ENCODE measurements around the gene IGSF22.

The IGSF22 gene

DNA sequence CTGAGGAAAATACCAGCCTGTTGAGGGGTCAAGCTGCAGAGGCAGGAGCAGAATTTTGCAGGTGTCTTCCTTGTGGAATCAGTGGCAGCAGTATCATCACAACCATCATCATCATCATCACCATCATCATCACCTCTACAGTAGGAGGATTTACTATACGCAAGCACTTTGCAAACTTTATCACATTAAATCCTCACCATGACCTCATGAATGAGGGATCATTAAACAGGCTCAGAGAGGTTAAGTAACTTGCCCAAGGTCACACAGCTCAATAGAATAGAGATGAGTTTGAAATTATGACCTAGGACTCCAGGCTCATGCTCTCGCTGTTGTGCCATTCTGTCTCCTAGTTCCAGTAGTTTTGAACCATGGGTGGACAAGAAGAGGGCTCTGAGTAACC lies 40.0 kb upstream of the IGSF22 start:
- no peaks in the 10 kb centered on the region for H3K9me3 ChIP-seq
- no peaks in the 10 kb centered on the region for H3K4me1 ChIP-seq
- no peak overlapping the region for H3K27ac ChIP-seq
- no peak for DNase-seq
- intact Hi-C loops (cut with DNase I; ENCODE audit: low total_unique reads), result no loop called here
- no peak overlapping the region for H3K4me3 ChIP-seq
- TF ChIP-seq, protein P1, sequence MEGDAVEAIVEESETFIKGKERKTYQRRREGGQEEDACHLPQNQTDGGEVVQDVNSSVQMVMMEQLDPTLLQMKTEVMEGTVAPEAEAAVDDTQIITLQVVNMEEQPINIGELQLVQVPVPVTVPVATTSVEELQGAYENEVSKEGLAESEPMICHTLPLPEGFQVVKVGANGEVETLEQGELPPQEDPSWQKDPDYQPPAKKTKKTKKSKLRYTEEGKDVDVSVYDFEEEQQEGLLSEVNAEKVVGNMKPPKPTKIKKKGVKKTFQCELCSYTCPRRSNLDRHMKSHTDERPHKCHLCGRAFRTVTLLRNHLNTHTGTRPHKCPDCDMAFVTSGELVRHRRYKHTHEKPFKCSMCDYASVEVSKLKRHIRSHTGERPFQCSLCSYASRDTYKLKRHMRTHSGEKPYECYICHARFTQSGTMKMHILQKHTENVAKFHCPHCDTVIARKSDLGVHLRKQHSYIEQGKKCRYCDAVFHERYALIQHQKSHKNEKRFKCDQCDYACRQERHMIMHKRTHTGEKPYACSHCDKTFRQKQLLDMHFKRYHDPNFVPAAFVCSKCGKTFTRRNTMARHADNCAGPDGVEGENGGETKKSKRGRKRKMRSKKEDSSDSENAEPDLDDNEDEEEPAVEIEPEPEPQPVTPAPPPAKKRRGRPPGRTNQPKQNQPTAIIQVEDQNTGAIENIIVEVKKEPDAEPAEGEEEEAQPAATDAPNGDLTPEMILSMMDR (IDR thresholded peaks at IDR 0.05), result no peak
- no peaks in the 10 kb centered on the region for H3K27me3 ChIP-seq
- H3K36me3 ChIP-seq, result no peaks in the 10 kb centered on the region

DNA sequence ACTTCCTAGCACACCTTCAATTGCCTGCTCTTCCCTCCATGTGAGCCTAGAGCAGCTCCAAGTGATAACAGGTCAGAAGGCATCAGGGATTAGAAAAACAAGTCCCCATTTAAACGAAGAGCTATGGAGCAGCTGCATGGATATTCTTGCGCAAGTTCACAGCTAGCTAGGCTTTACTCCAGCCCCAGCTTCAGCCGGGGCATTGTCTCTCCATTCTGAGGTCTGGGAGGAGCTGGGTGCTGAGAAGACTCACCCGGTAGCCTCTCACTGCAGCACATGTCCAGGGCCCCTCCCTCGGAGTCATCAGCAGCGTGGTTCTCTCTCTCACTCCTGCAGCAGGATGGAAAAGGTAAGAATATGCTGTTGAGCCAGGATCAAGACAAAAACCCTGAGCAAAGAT lies 39.6 kb upstream of the IGSF22 start:
- no peak for DNase-seq
- TF ChIP-seq, protein P1 (IDR thresholded peaks at IDR 0.05), result no peak
- Histone ChIP-seq H3K36me3 (no peaks in the 10 kb centered on the region), H3K4me3 (no peak overlapping the region), H3K27ac (no peak overlapping the region), H3K27me3 (no peaks in the 10 kb centered on the region), H3K4me1 (no peaks in the 10 kb centered on the region), H3K9me3 (no peaks in the 10 kb centered on the region)
- intact Hi-C loops (cut with DNase I; ENCODE audit: low total_unique reads), result no loop called here

DNA sequence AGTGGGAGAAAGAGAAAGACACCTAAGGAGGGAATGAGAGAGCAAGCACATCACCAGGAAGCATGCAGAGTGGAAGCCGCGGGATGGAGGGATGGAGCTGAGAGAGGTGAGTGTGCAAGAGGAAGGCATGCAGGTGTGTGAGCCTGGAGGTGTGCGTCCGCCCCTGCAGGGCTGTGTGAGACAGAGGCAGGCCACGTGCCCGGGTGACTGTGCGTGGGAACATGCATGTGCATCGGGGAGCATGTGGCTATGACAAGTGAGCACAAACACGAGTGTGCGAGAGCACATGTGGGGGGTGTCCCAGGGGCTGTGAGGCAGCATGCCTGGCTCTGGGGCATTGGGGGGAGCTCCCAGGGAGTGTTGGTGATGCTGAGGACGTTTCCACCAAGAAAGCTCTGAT lies 35.8 kb upstream of the IGSF22 start:
- no peak overlapping the region for H3K27ac ChIP-seq
- intact Hi-C loops (cut with DNase I; ENCODE audit: low total_unique reads), result no loop called here
- H3K9me3 ChIP-seq, result no peaks in the 10 kb centered on the region
- H3K36me3 ChIP-seq, result no peaks in the 10 kb centered on the region
- TF ChIP-seq, protein P1 (IDR thresholded peaks at IDR 0.05), result no peak
- DNase-seq, result no peak
- no peaks in the 10 kb centered on the region for H3K27me3 ChIP-seq
- H3K4me3 ChIP-seq, result no peak overlapping the region
- H3K4me1 ChIP-seq, result no peaks in the 10 kb centered on the region

DNA sequence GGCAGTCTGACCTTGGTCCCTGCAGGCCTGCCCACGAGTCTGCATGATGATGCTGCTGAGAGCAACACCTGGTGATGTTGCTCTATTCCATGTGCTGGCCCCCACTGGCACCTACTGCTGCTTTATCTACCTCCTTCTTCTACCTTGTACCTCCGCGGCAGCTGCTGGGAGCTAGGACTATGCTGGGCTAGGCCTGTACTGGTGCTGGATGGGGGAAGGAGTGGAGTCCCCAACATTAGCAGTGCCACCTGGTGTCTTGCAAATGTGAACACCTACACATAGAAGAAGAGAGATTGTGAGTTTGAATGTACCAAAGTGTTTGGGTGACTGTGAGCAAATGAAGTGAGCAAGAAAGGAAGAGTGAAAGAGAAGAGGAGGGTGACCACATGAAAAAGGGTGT lies 35.2 kb upstream of the IGSF22 start:
- H3K27ac ChIP-seq, result no peak overlapping the region
- H3K36me3 ChIP-seq, result no peaks in the 10 kb centered on the region
- TF ChIP-seq, protein P1 (IDR thresholded peaks at IDR 0.05), result no peak
- no peak for DNase-seq
- intact Hi-C loops (cut with DNase I; ENCODE audit: low total_unique reads), result no loop called here
- no peak overlapping the region for H3K4me3 ChIP-seq
- no peaks in the 10 kb centered on the region for H3K9me3 ChIP-seq
- no peaks in the 10 kb centered on the region for H3K4me1 ChIP-seq
- H3K27me3 ChIP-seq, result no peaks in the 10 kb centered on the region

DNA sequence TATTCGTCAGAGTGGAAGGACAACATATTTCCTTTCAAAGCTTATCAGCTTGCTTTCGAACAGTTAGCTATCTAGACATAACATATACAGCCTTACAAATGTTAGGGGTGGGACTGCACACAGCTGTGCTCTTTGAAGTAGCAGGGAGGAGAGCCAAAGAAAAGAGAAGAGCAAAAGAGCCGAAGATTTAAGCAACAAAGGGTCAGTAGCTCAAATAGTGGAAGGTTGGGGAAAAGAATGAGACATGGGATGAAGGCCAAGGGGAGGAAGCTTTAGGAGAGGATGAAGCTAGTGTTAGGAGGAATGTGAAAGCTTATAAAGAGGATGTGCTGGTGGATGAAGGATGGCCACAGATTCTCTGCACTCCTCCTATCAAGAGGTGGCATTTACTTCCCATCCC lies 31.8 kb upstream of the IGSF22 start:
- Histone ChIP-seq H3K27me3 (peaks cover 0 to 2% of the 10 kb centered on the region in 2 donors), H3K4me1 (no peaks in the 10 kb centered on the region), H3K9me3 (no peaks in the 10 kb centered on the region), H3K4me3 (no peak overlapping the region), H3K36me3 (no peaks in the 10 kb centered on the region), H3K27ac (no peak overlapping the region)
- intact Hi-C loops (cut with DNase I; ENCODE audit: low total_unique reads), result no loop called here
- TF ChIP-seq, protein P1 (IDR thresholded peaks at IDR 0.05), result no peak
- no peak for DNase-seq

DNA sequence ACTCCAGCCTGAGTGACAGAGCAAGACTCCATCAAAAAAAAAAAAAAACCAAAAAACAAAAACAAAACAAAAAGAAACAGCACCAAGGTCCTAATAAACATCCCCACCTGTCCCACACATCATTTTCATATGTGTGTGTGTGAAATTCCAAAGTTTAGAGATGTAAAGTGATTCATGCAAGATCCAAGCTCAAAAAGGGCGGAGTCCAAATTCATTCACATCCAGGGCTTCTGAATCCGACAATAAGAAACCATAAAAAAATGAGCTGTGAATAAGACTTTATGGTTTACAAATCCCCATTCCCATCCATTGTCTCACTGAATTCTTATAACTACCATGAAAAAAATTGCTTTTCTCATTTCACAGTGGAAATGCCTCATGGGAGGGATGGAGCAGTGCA lies 30.9 kb upstream of the IGSF22 start:
- Histone ChIP-seq H3K4me3 (no peak overlapping the region), H3K27me3 (peaks cover 0 to 2% of the 10 kb centered on the region in 2 donors), H3K27ac (no peak overlapping the region), H3K4me1 (no peaks in the 10 kb centered on the region), H3K9me3 (no peaks in the 10 kb centered on the region), H3K36me3 (no peaks in the 10 kb centered on the region)
- no peak for DNase-seq
- TF ChIP-seq, protein P1 (IDR thresholded peaks at IDR 0.05), result no peak
- intact Hi-C loops (cut with DNase I; ENCODE audit: low total_unique reads), result no loop called here
